ENCODE results near the gene SCYL2.

Gene SCYL2

DNA sequence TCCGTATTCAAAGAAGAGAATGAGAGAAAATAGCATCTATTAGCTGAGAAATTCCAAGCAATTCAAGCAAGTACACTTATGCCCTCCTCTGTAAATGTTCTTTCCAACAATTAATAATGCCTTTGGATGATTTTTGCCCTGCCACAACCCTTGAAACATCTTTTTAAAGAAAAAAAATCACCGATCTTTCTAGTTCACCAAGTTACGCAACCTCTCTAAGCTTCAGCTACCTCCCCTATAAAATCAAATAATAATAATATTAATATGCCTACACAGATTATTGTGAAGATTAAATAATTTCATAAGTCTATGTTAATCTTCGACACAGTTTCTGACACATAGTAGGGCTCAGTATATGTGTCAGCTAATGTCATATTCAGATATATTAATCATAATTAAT, 19.2 kb upstream of the SCYL2 start:
- H3K4me3 ChIP-seq (ENCODE audit: low read depth, low read length), result no peak overlapping the region
- no peak for DNase-seq (ENCODE audit: low read depth)
- TF ChIP-seq, protein P1, sequence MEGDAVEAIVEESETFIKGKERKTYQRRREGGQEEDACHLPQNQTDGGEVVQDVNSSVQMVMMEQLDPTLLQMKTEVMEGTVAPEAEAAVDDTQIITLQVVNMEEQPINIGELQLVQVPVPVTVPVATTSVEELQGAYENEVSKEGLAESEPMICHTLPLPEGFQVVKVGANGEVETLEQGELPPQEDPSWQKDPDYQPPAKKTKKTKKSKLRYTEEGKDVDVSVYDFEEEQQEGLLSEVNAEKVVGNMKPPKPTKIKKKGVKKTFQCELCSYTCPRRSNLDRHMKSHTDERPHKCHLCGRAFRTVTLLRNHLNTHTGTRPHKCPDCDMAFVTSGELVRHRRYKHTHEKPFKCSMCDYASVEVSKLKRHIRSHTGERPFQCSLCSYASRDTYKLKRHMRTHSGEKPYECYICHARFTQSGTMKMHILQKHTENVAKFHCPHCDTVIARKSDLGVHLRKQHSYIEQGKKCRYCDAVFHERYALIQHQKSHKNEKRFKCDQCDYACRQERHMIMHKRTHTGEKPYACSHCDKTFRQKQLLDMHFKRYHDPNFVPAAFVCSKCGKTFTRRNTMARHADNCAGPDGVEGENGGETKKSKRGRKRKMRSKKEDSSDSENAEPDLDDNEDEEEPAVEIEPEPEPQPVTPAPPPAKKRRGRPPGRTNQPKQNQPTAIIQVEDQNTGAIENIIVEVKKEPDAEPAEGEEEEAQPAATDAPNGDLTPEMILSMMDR (IDR thresholded peaks at IDR 0.05; ENCODE audit: control insufficient read depth, extremely low read depth, insufficient read depth), result no peak

DNA sequence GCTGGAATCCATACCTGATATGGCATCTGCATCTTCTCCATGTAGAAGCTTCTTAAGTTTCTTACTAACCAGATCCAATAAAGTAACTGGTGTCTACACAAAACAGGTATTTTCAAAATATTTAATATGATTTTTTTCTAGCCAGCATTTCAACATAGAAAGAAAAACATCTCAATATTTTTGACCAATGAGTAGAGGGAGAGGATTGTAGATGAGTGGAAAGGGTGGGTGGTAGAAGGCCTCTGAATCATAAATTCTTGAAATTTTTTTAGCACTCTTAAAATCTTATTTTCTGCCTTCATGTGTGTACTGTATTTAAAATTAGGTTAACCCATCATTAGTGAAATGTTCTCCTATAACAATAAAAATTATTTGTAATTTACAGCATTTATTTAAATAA, 18.1 kb upstream of the SCYL2 start:
- TF ChIP-seq, protein P1 (IDR thresholded peaks at IDR 0.05; ENCODE audit: control insufficient read depth, extremely low read depth, insufficient read depth), result no peak
- H3K4me3 ChIP-seq (ENCODE audit: low read depth, low read length), result no peak overlapping the region
- DNase-seq (ENCODE audit: low read depth), result no peak

DNA sequence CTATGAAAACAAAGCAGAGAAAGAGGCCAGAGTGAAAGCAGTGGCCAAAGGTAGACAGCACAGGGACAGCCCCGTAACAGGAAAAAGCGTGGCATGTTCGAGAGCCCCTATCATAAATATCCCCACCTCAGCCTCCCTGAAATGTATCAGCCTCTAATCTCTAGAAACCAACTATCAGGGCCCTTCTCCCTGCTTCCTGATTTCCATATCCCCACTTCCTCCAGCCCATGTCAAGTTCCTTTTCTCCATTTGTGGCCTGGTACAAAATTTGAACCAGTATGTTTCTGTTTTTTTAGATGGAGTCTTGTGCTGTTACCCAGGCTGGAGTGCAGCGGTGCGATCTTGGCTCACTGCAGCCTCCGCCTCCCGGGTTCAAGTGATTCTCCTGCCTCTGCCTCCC, 17.0 kb upstream of the SCYL2 start:
- TF ChIP-seq, protein P1 (IDR thresholded peaks at IDR 0.05; ENCODE audit: control insufficient read depth, extremely low read depth, insufficient read depth), result no peak
- no peak for DNase-seq (ENCODE audit: low read depth)
- H3K4me3 ChIP-seq (ENCODE audit: low read depth, low read length), result no peak overlapping the region

DNA sequence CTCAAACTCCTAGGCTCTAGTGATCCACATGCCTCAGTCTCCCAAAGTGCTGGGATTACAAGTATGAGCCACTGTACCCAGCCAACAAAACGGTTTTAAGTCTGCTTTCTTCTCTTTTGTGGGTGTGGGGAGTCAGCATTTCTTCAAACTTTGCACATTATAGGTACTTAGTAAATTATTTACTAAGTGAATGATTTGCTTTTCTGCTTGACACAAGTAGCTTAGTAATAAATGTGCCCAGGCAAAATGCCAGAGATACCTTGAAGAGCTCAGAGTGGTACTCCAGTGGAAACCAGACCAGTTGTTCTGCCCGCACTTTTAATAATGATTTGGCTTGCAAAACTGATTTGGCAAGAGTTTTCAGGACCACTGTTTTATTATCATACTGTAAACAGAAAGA, 15.1 kb upstream of the SCYL2 start:
- no peak overlapping the region for H3K4me3 ChIP-seq (ENCODE audit: low read depth, low read length)
- TF ChIP-seq, protein P1 (IDR thresholded peaks at IDR 0.05; ENCODE audit: control insufficient read depth, extremely low read depth, insufficient read depth), result no peak
- peak; percentile 60 for DNase-seq (ENCODE audit: low read depth)

DNA sequence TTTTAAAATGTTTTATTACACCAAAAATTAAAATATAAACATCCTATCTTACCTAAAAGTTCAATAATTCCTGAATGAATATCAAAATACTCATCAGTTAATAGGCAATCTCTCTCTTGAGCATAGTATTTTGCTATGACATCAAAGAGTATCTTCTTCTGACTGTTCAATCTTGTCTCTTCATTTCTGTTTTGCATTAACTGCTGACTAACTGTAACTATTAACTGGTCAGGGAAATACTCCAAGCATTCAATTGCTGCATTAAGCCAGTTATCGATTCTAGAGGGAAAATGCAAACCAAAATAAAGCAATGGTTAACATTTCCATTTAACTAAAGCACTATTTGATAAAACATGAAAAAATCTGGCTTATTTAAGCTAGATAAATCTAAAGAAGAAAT, 13.5 kb upstream of the SCYL2 start:
- TF ChIP-seq, protein P1 (IDR thresholded peaks at IDR 0.05; ENCODE audit: control insufficient read depth, extremely low read depth, insufficient read depth), result no peak
- DNase-seq (ENCODE audit: low read depth), result no peak
- no peak overlapping the region for H3K4me3 ChIP-seq (ENCODE audit: low read depth, low read length)

DNA sequence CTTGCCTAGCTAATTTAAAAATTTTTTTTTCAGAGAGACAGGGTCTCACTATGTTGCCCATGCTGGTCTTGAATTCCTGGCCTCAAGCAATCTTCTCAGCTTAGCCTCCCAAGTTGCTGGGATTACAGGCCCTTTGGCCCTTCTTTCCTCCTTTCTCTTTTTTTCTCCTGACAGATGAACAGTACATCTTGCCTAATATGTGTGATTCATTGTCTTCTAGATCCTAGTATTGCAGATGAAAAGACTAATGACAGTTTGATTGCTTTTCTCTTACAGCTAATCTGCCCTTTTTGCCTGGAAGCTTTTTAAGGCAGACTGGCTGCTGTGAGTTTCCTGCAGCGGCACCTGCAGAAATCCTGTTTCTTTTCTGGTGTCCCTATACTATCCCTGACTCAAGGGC, 12.1 kb upstream of the SCYL2 start:
- H3K4me3 ChIP-seq (ENCODE audit: low read depth, low read length), result no peak overlapping the region
- TF ChIP-seq, protein P1 (IDR thresholded peaks at IDR 0.05; ENCODE audit: control insufficient read depth, extremely low read depth, insufficient read depth), result no peak
- no peak for DNase-seq (ENCODE audit: low read depth)

DNA sequence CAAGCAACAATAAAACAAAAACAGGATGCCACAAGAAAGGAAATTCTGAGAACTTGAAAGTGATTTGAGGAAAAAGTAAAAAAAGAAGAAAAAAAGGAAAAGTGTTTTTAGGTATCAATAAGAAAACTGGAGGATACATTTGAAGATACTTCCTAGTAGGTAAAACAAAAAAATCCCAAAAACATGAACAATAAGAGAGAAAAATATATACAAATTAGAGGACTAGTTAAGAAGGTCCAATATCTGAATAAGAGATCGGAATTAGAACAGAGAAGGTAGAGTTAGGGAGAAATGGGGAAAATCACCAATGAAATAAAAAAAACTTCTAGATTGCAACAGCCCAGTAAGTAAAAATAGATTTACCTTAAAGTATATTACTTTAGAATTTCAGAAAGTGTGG, 8.8 kb upstream of the SCYL2 start:
- TF ChIP-seq, protein P1 (IDR thresholded peaks at IDR 0.05; ENCODE audit: control insufficient read depth, extremely low read depth, insufficient read depth), result no peak
- DNase-seq (ENCODE audit: low read depth), result no peak
- no peak overlapping the region for H3K4me3 ChIP-seq (ENCODE audit: low read depth, low read length)

Measured in LNCaP clone FGC (cell line).